Thymus (tissue), 11 donors: Measurements from ENCODE around the gene SYCP2. TPM values are rescaled to one million over a fixed set of nuclear protein-coding genes. Genes with fewer than 3 reads are reported as not detected.
A peak's percentile ranks its signal among the peaks of the same experiment; 100 is the strongest.
"Not testable (repeated sequence)": the region's sequence is repeated elsewhere in the genome, so short reads cannot be mapped to it uniquely, and the experiment has no call there.

Source experiments
- DNase-seq, 9 donors: peaks; one replicate each; pipeline ENCODE4 v3.0.0-alpha.2; 2013; ENCODE audit warnings: low spot score in 9 of 9, low read depth in 6 of 9, missing footprints in 1 of 9
- H3K27ac ChIP-seq, 2 donors: one replicate each; pipeline ENCODE4 v1.5.1; 2013; ENCODE audit warnings: control low read depth in 1 of 2, low read depth in 1 of 2, low read length in 1 of 2, mild to moderate bottlenecking in 1 of 2, moderate library complexity in 1 of 2
- H3K27me3 ChIP-seq, 2 donors: one replicate each; pipeline ENCODE4 v1.5.1; 2013; ENCODE audit warnings: low read length in 1 of 2; ENCODE audit not compliant: control insufficient read depth in 2 of 2, insufficient read depth in 1 of 2
- H3K36me3 ChIP-seq, 2 donors: one replicate each; pipeline ENCODE4 v1.5.1; 2013; ENCODE audit warnings: low read length in 1 of 2, mild to moderate bottlenecking in 1 of 2, moderate library complexity in 1 of 2; ENCODE audit not compliant: control insufficient read depth in 2 of 2, insufficient read depth in 2 of 2
- H3K4me1 ChIP-seq, 2 donors: one replicate each; pipeline ENCODE4 v1.5.1; 2013; ENCODE audit warnings: low read length in 2 of 2; ENCODE audit not compliant: control insufficient read depth in 2 of 2, insufficient read depth in 2 of 2
- H3K4me3 ChIP-seq, 2 donors: one replicate each; pipeline ENCODE4 v1.5.1; 2013; ENCODE audit warnings: low read length in 2 of 2, control low read depth in 1 of 2, mild to moderate bottlenecking in 1 of 2
- H3K9me3 ChIP-seq, 2 donors: one replicate each; pipeline ENCODE4 v1.5.1; 2013; ENCODE audit warnings: low read length in 1 of 2, mild to moderate bottlenecking in 1 of 2; ENCODE audit not compliant: control insufficient read depth in 2 of 2, insufficient read depth in 1 of 2
- WGBS: extraction: QIAGEN DNeasy Blood & Tissue Kit; methylation state at CpG from one replicate; pipeline ENCODE4 v1.1.7; 2013; 5-methylcytosine and 5-hydroxymethylcytosine counted together
- polyA plus RNA-seq: library from polyadenylated mRNA; stranded (reverse); fragments of 200-250 nt; gene quantifications from one replicate; pipeline ENCODE4 v1.2.3, GENCODE V29; 2013
- total RNA-seq: library from RNA; stranded (reverse); fragments of 120-200 nt; gene quantifications from one replicate; pipeline ENCODE4 v1.2.4, GENCODE V29; 2013
- donor health status: healthy.

The SYCP2 gene
- total and polyA plus RNA-seq, 2 donors: 2.5 to 7.9 TPM

DNA sequence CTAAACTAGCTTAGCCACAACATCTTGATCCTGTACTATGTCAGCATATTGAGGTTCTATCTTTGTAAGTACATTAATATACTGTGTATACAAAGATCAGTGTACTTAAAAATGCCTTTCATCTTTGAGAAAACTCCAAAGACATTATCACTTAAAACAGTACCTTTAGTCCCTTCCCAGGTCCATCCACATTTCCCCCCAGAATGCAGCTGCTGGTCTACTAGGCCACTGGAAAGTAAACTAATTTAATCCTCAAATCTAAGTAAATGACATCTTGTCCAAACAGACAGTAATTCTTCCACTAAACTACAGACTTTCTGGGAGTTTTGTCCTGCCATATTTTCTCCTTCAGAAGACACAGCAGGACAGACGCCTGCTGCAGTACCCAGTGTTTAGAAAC, 68.7 kb downstream of the SYCP2 start:
- Histone ChIP-seq H3K36me3 (no peaks in the 10 kb centered on the region), H3K9me3 (no peaks in the 10 kb centered on the region), H3K27me3 (no peaks in the 10 kb centered on the region), H3K27ac (no peak overlapping the region), H3K4me1 (no peaks in the 10 kb centered on the region), H3K4me3 (no peak overlapping the region)
- 96% methylated on average over 1 of the region's 1 CpG for WGBS
- DNase-seq: no peak

DNA sequence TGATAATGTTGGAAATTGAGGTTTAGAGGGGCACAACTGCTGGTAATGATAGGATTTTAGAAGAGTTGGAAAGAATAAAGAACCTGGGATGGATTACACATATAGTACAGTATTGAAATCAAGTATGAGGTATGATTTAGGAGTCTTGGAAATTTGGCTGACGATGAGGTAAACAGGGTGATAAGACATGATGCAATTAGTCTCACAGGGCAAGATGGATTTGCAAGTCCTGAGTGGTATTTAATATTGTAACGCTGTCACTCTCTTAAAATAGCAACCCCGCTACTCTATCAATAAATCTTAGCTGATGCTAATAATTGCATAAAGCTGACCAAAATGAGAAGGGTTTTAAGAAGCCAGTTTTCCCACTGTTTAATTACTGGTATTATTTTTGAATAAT, 70.4 kb downstream of the SYCP2 start:
- H3K4me1 ChIP-seq: no peaks in the 10 kb centered on the region
- H3K27ac ChIP-seq: no peak overlapping the region
- no peaks in the 10 kb centered on the region for H3K27me3 ChIP-seq
- no peak overlapping the region for H3K4me3 ChIP-seq
- WGBS: 96% methylated on average over 3 of the region's 3 CpGs
- no peaks in the 10 kb centered on the region for H3K9me3 ChIP-seq
- no peaks in the 10 kb centered on the region for H3K36me3 ChIP-seq
- no peak for DNase-seq

DNA sequence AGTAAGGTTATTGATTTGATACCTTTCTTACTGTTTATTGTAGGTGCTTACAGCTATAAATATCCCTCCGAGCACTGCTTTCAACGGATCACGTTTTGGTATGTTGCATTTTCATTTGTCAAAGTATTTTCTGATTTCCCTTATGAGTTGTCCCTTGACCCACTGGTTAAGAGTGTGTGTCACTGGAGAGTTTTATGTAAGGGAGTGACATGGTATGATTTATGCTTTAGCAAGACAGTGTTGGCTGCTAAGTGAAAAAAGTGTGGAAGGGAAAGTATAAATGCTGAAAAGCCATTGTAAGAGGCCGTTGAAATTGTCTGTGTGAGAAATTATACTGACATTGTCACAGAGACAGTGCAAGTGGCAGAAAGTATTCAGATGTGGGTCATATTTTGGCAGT, 72.0 kb downstream of the SYCP2 start:
- Histone ChIP-seq H3K4me3 (no peak overlapping the region), H3K27ac (no peak overlapping the region), H3K4me1 (no peaks in the 10 kb centered on the region), H3K36me3 (no peaks in the 10 kb centered on the region), H3K9me3 (no peaks in the 10 kb centered on the region), H3K27me3 (no peaks in the 10 kb centered on the region)
- 87% methylated on average over 4 of the region's 4 CpGs for WGBS
- no peak for DNase-seq

DNA sequence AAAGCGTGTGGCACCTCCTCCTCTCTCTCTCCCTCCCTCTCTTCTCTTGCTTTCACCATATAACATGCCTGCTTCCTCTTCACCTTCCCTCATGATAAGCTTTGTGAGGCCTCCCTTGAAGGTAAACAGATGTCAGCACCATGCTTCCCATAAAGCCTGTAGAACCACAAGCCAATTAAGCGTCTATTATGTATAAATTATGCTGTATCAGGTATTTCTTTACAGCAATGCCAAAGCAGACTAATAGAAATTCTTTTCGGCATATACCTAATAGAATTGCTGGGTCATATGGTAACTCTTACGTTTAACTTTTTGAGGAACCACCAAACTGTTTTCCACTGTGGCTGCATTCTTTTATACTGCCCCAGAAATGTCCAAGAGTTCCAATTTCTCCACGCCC, 75.0 kb downstream of the SYCP2 start:
- H3K27ac ChIP-seq: no peak overlapping the region
- H3K9me3 ChIP-seq: no peaks in the 10 kb centered on the region
- WGBS: 93% methylated on average over 5 of the region's 5 CpGs
- no peaks in the 10 kb centered on the region for H3K36me3 ChIP-seq
- no peak for DNase-seq
- no peaks in the 10 kb centered on the region for H3K4me1 ChIP-seq
- H3K4me3 ChIP-seq: no peak overlapping the region
- no peaks in the 10 kb centered on the region for H3K27me3 ChIP-seq

DNA sequence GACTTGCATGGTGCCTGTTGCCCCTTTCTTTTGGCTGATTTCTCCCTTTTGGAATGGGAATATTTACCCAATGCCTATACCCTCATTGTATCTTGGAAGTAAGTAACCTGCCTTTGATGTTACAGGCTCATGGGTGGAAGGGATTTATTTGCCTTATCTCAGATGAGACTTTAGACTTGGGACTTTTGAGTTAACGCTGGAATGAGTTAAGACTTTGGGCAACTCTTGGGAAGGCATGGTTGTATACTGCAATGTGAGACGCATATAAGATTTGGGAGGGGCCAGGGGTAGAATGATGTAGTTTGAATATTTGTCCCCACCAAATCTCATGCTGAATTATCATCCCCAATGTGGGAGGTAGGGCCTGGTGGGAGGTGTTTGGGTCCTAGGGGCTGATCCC, 75.5 kb downstream of the SYCP2 start:
- no peak overlapping the region for H3K4me3 ChIP-seq
- H3K27me3 ChIP-seq: no peaks in the 10 kb centered on the region
- no peaks in the 10 kb centered on the region for H3K9me3 ChIP-seq
- no peaks in the 10 kb centered on the region for H3K36me3 ChIP-seq
- 94% methylated on average over 2 of the region's 2 CpGs for WGBS
- no peaks in the 10 kb centered on the region for H3K4me1 ChIP-seq
- no peak for DNase-seq
- no peak overlapping the region for H3K27ac ChIP-seq

DNA sequence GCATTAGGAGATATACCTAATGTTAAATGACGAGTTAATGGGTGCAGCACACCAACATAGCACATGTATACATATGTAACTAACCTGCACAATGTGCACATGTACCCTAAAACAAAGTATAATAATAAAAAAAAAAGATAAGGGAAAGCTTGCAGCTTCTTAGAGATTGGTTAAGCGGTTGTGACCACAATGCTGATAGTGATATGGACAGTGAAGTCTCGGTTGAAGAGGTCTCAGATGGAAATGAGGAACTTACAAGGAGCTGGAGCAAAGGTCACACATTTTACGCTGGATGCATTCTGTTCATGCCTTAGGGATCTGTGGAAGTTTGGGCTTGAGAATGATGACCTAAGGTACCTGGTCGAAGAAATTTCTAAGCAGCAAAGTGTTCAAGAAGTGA, 76.5 kb downstream of the SYCP2 start:
- H3K4me1 ChIP-seq, H3K36me3 ChIP-seq, H3K9me3 ChIP-seq, H3K27ac ChIP-seq, H3K27me3 ChIP-seq, DNase-seq, H3K4me3 ChIP-seq: not testable (repeated sequence)
- 91% methylated on average over 5 of the region's 5 CpGs for WGBS

DNA sequence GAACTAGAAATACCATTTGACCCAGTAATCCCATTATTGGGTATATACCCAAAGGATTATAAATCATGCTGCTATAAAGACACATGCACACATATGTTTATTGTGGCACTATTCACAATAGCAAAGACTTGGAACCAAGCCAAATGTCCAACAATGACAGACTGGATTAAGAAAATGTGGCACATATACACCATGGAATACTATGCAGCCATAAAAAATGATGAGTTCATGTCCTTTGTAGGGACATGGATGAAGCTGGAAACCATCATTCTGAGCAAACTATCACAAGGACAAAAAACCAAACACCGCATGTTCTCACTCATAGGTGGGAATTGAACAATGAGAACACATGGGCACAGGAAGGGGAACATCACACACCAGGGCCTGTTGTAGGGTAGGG, 76.9 kb downstream of the SYCP2 start:
- 91% methylated on average over 1 of the region's 1 CpG for WGBS

DNA sequence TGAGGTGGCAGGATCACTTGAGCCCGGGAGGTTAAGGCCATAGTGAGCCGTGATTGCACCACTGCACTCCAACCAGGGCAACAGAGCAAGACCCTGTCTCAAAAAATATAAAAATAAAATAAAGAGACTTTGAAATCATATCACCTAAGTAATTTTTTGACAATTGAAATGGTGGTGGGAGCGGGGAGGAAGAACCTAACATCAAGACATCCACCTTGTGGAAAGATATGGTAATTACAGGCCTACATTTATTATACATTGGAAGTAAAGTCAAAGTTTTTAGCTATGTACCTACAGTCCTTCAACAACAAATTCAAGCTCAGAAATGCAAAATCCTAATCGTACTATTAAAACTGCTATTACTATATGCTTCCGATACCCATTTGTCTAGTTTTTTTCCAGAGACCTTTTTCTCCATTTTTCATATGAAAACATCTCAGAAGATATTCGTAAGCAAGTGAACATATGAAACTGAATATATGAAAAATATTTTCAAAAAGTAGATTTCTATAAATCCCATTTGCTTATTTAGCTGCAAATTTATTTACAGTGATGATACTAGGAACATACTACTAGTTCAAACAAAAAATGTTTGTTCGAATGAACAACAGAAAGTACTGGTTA, 83.3 kb downstream of the SYCP2 start:
- no peaks in the 10 kb centered on the region for H3K36me3 ChIP-seq
- no peaks in the 10 kb centered on the region for H3K9me3 ChIP-seq
- H3K27ac ChIP-seq: no peak overlapping the region
- H3K4me3 ChIP-seq: no peak overlapping the region
- 65% methylated on average over 7 of the region's 7 CpGs for WGBS
- peak in 5 of 9 donors; percentile 6 to 40 (median 8) for DNase-seq
- no peaks in the 10 kb centered on the region for H3K4me1 ChIP-seq
- H3K27me3 ChIP-seq: no peaks in the 10 kb centered on the region

More for the DNA sequence above, 76.9 kb downstream of the SYCP2 start:
- not testable (repeated sequence) for H3K27me3 ChIP-seq, H3K27ac ChIP-seq, H3K9me3 ChIP-seq, H3K36me3 ChIP-seq, H3K4me3 ChIP-seq, DNase-seq, H3K4me1 ChIP-seq

DNA sequence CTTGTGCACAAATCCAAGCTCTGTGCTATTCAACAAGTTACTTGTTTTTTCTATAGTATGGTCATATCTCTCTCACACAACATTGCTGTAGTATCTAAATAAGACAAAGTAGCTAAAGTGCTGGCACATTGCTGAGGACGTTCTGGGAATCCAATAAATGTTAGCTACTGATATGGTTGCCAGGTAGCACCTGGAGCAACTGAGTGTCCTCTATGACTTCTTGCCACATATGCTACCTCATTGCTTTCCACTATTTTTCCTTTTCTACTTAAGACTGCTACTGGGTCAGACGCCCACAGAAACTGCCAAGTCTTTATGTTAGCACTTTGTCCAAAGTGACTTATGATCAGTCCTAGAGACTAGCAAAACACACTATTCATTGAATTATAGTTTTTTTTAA, 85.3 kb downstream of the SYCP2 start:
- 89% methylated on average over 2 of the region's 2 CpGs for WGBS
- H3K4me3 ChIP-seq: no peak overlapping the region
- DNase-seq: no peak
- H3K9me3 ChIP-seq: no peaks in the 10 kb centered on the region
- no peaks in the 10 kb centered on the region for H3K36me3 ChIP-seq
- no peaks in the 10 kb centered on the region for H3K27me3 ChIP-seq
- H3K27ac ChIP-seq: no peak overlapping the region
- H3K4me1 ChIP-seq: no peaks in the 10 kb centered on the region

DNA sequence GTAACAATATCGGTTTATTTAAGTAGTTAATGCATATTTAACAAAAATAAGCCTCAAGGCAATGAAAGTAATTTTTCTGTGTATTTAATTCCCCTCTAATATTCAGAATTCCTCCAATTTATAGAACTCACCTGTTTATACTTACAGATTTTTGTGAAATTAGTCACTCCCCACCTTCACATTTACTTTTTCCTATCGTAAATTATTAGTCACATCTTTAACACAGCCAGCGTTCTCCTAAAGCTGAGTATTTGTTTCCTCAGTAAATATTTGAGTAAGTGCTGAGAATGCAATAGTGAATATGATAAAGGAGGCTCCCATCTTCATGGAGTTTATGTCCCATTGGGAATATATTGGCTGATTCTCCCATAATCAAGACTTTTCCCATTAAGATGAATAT, 88.0 kb downstream of the SYCP2 start:
- no peak overlapping the region for H3K4me3 ChIP-seq
- H3K27me3 ChIP-seq: no peaks in the 10 kb centered on the region
- no peak overlapping the region for H3K27ac ChIP-seq
- no peaks in the 10 kb centered on the region for H3K36me3 ChIP-seq
- WGBS: 91% methylated on average over 3 of the region's 3 CpGs
- H3K4me1 ChIP-seq: no peaks in the 10 kb centered on the region
- H3K9me3 ChIP-seq: no peaks in the 10 kb centered on the region
- DNase-seq: no peak
